Panc1 (cell line): ENCODE measurements around the gene CTF1. TPM values are rescaled to one million over a fixed set of nuclear protein-coding genes. Genes with fewer than 3 reads are reported as not detected.

Source experiments
- ATAC-seq: fragments of 200-7000 bp; cut with Tn5 transposase; 2 replicates; pipeline ENCODE4 v1.9.1; 2020; ENCODE audit warnings: mild to moderate bottlenecking, moderate library complexity
- BruUV-seq: library from RNA; stranded (reverse); fragments of 400-500 nt; replicated peaks from 2 replicates; lab custom pipeline; 2021; lab: Mats Ljungman, UMichigan
- CTCF ChIA-PET: fragments of 300-600 bp; sonication (Branson Sonifier 250); formaldehyde crosslinking; loops from one replicate; lab custom pipeline; 2022; ENCODE audit warnings: antibody characterized with exemption; lab: Charles Lee
- POLR2A ChIA-PET: fragments of 300-600 bp; sonication (Branson Sonifier 250); formaldehyde crosslinking; loops from one replicate; lab custom pipeline; 2022; ENCODE audit warnings: antibody characterized with exemption; lab: Charles Lee
- DNase-seq: peaks from one replicate; pipeline ENCODE4 v3.0.0-alpha.2; 2010; ENCODE audit warnings: low read depth, low spot score
- H3K27ac ChIP-seq: 2 replicates; pipeline ENCODE4 v1.5.1; 2011; ENCODE audit warnings: mild to moderate bottlenecking, low read length, inconsistent platforms
- H3K27me3 ChIP-seq: fragments of 200-500 bp; sonication (Bioruptor generic); 2 replicates; pipeline ENCODE4 v1.6.0; 2014; ENCODE audit warnings: low read length, inconsistent platforms; ENCODE audit not compliant: control insufficient read depth, insufficient read depth
- H3K36me3 ChIP-seq: fragments of 200-500 bp; sonication (Bioruptor generic); 2 replicates; pipeline ENCODE4 v1.5.1; 2014; ENCODE audit warnings: inconsistent platforms, mild to moderate bottlenecking, low read length, moderate library complexity; ENCODE audit not compliant: control insufficient read depth, insufficient read depth
- H3K4me1 ChIP-seq: 2 replicates; pipeline ENCODE4 v1.5.1; 2011; ENCODE audit warnings: inconsistent platforms, mild to moderate bottlenecking, low read length, moderate library complexity; ENCODE audit not compliant: control insufficient read depth, insufficient read depth
- H3K4me3 ChIP-seq, 2 experiments: 2 replicates each; pipeline ENCODE4 v1.5.1; 2011 to 2012; ENCODE audit warnings: low read depth in 2 of 2, low read length in 2 of 2, mild to moderate bottlenecking in 2 of 2, inconsistent platforms in 1 of 2, moderate library complexity in 1 of 2
- H3K9me3 ChIP-seq: fragments of 200-500 bp; sonication (Bioruptor generic); 2 replicates; pipeline ENCODE4 v1.5.1; 2014; ENCODE audit warnings: low read depth, mild to moderate bottlenecking, inconsistent platforms, low read length, moderate library complexity; ENCODE audit not compliant: control insufficient read depth, insufficient read depth
- CTCF ChIP-seq: fragments of 450-650 bp; IDR thresholded peaks from 2 replicates; pipeline ENCODE4 v1.5.1; 2017; ENCODE audit warnings: mild to moderate bottlenecking
- POLR2AphosphoS5 ChIP-seq: IDR thresholded peaks from 2 replicates; pipeline ENCODE4 v1.6.1; 2012; ENCODE audit warnings: mild to moderate bottlenecking, low read depth, low read length, moderate library complexity
- REST ChIP-seq, 2 experiments: IDR thresholded peaks; 2 replicates each; pipeline ENCODE4 v1.6.1; 2011 to 2012; ENCODE audit warnings: low read depth in 2 of 2, control low read depth in 1 of 2, low read length in 1 of 2, mild to moderate bottlenecking in 1 of 2, moderate library complexity in 1 of 2; ENCODE audit not compliant: insufficient read depth in 1 of 2
- SIN3A ChIP-seq: IDR thresholded peaks from 2 replicates; pipeline ENCODE4 v1.6.1; 2012; ENCODE audit warnings: low read depth, mild to moderate bottlenecking, low read length, moderate library complexity, borderline replicate concordance; ENCODE audit not compliant: insufficient read depth
- TCF7L2 ChIP-seq: IDR thresholded peaks from 2 replicates; pipeline ENCODE4 v1.6.1; 2011; ENCODE audit warnings: mild to moderate bottlenecking, low read depth, low read length, inconsistent platforms
- in situ Hi-C: cut with HindIII; loops from 2 replicates; pipeline ENCODE4 v1.10.0; 2016; ENCODE audit warnings: low sequenced_read_pairs, low pct_unique_long_range_greater_than_20kb
- intact Hi-C: fragments of 100-400 bp; cut with micrococcal nuclease; formaldehyde crosslinking; loops from one replicate; pipeline ENCODE4 v1.10.0; 2022; ENCODE audit not compliant: unreplicated experiment
- total RNA-seq: library from RNA; stranded (reverse); gene quantifications from one replicate; pipeline ENCODE4 v1.2.1, GENCODE V29; 2021; ENCODE audit not compliant: unreplicated experiment

Gene CTF1
- total RNA-seq, 1 experiment from 2014 or later: 2.9 TPM

- Histone ChIP-seq H3K27ac (no peak overlapping the region), H3K36me3 (no peaks in the 10 kb centered on the region), H3K27me3 (no peaks in the 10 kb centered on the region), H3K4me1 (no peaks in the 10 kb centered on the region), H3K9me3 (no peaks in the 10 kb centered on the region), H3K4me3 (no peak overlapping the region)
- CTCF ChIA-PET: interaction anchor here (0.7 kb wide), 1 partner anchor 104 kb away, joined by 7 read pairs; no protein-coding TSS in a partner anchor
- ATAC-seq (no peak), DNase-seq (no peak)
- POLR2A ChIA-PET: no interaction called here
- TF ChIP-seq REST (IDR thresholded peaks at IDR 0.05; ENCODE audit: insufficient read depth in 1 of 2, low read depth in 2 of 2, low read length in 1 of 2) (no peak), POLR2AphosphoS5 (no peak), CTCF (no peak), SIN3A (no peak), TCF7L2 (no peak)
- BruUV-seq: no TSS peak
- intact Hi-C loops: no loop called here
- in situ Hi-C loops: no loop called here
Measured at GRCh38 chr16:30882429-30883310, 13.7 kb upstream of the CTF1 start.

GRCh38 chr16:30884760-30885159 is 11.7 kb upstream of the CTF1 start:
- CTCF ChIA-PET: no interaction called here
- intact Hi-C loops (no loop called here), in situ Hi-C loops (no loop called here)
- TF ChIP-seq TCF7L2: no peak
- no peak for TF ChIP-seq POLR2AphosphoS5
- no peak for TF ChIP-seq CTCF
- no peak for TF ChIP-seq SIN3A
- TF ChIP-seq REST (IDR thresholded peaks at IDR 0.05; ENCODE audit: insufficient read depth in 1 of 2, low read depth in 2 of 2, low read length in 1 of 2): no peak
- Histone ChIP-seq H3K27me3 (no peaks in the 10 kb centered on the region), H3K4me3 (no peak overlapping the region), H3K27ac (no peak overlapping the region), H3K36me3 (no peaks in the 10 kb centered on the region), H3K9me3 (no peaks in the 10 kb centered on the region), H3K4me1 (no peaks in the 10 kb centered on the region)
- POLR2A ChIA-PET: no interaction called here
- ATAC-seq (no peak), DNase-seq (no peak)
- BruUV-seq: no TSS peak
